Nephron progenitor cell (in vitro differentiated cells): ENCODE results near the gene MYO5A.

Experiments
- DNase-seq: peaks from one replicate; pipeline ENCODE4 v3.0.0; 2021
- H3K27ac Mint-ChIP-seq: 2 replicates; pipeline ENCODE4 v1.8.0; 2021; ENCODE audit warnings: mild to moderate bottlenecking, moderate library complexity, mixed read lengths
- H3K27me3 Mint-ChIP-seq: 2 replicates; pipeline ENCODE4 v1.8.0; 2021; ENCODE audit warnings: mild to moderate bottlenecking, low read depth, mixed read lengths; ENCODE audit not compliant: poor library complexity
- H3K36me3 Mint-ChIP-seq: 2 replicates; pipeline ENCODE4 v1.8.0; 2021; ENCODE audit warnings: low read depth, mixed read lengths
- H3K4me1 Mint-ChIP-seq: 2 replicates; pipeline ENCODE4 v1.8.0; 2021; ENCODE audit warnings: mixed read lengths
- H3K4me3 Mint-ChIP-seq: 2 replicates; pipeline ENCODE4 v1.8.0; 2021; ENCODE audit warnings: mild to moderate bottlenecking, moderate library complexity, mixed read lengths
- H3K9me3 Mint-ChIP-seq: 2 replicates; pipeline ENCODE4 v1.8.0; 2021; ENCODE audit warnings: mild to moderate bottlenecking, moderate library complexity, mixed read lengths
- CTCF ChIP-seq: fragments of 200-600 bp; sonication (generic); IDR thresholded peaks from 2 replicates; pipeline ENCODE4 v1.5.0; 2021; ENCODE audit warnings: antibody characterized with exemption

Gene MYO5A

GRCh38 chr15:52434885-52435284 lies 93.8 kb downstream of the MYO5A start:
- H3K27me3 Mint-ChIP-seq = peaks cover 5% of the 10 kb centered on the region

GRCh38 chr15:52428297-52428696 lies 100.4 kb downstream of the MYO5A start:
- H3K9me3 Mint-ChIP-seq = no peaks in the 10 kb centered on the region
- peaks cover 24% of the 10 kb centered on the region for H3K4me1 Mint-ChIP-seq
- H3K27me3 Mint-ChIP-seq = no peaks in the 10 kb centered on the region
- no peaks in the 10 kb centered on the region for H3K36me3 Mint-ChIP-seq
- H3K27ac Mint-ChIP-seq = no peak overlapping the region
- TF ChIP-seq CTCF = no peak
- no peak for DNase-seq
- no peak overlapping the region for H3K4me3 Mint-ChIP-seq

More at GRCh38 chr15:52434885-52435284, 93.8 kb downstream of the MYO5A start:
- no peak overlapping the region for H3K27ac Mint-ChIP-seq
- no peak overlapping the region for H3K4me3 Mint-ChIP-seq
- no peaks in the 10 kb centered on the region for H3K9me3 Mint-ChIP-seq
- no peak for DNase-seq
- no peak for TF ChIP-seq CTCF
- H3K4me1 Mint-ChIP-seq = no peaks in the 10 kb centered on the region
- H3K36me3 Mint-ChIP-seq = no peaks in the 10 kb centered on the region

- Mint-ChIP-seq H3K27me3 (peaks cover 3% of the 10 kb centered on the region), H3K36me3 (no peaks in the 10 kb centered on the region), H3K27ac (no peak overlapping the region), H3K4me1 (peaks cover 24% of the 10 kb centered on the region), H3K4me3 (no peak overlapping the region), H3K9me3 (no peaks in the 10 kb centered on the region)
- TF ChIP-seq CTCF = no peak
- peak; percentile 27 for DNase-seq
These were observed 100.9 kb downstream of the MYO5A start for GRCh38 chr15:52427804-52428203.

GRCh38 chr15:52424856-52425431 lies 103.7 kb downstream of the MYO5A start:
- no peak for DNase-seq

GRCh38 chr15:52423852-52424251 lies 104.8 kb downstream of the MYO5A start:
- peaks cover 24% of the 10 kb centered on the region for H3K4me1 Mint-ChIP-seq
- TF ChIP-seq CTCF = no peak
- no peaks in the 10 kb centered on the region for H3K9me3 Mint-ChIP-seq
- DNase-seq = no peak
- no peaks in the 10 kb centered on the region for H3K36me3 Mint-ChIP-seq
- no peak overlapping the region for H3K4me3 Mint-ChIP-seq
- no peak overlapping the region for H3K27ac Mint-ChIP-seq
- peaks cover 3% of the 10 kb centered on the region for H3K27me3 Mint-ChIP-seq

More at GRCh38 chr15:52424856-52425431, 103.7 kb downstream of the MYO5A start:
- no peak for TF ChIP-seq CTCF
- H3K4me1 Mint-ChIP-seq = peaks cover 24% of the 10 kb centered on the region
- no peak overlapping the region for H3K4me3 Mint-ChIP-seq
- H3K27me3 Mint-ChIP-seq = peaks cover 3% of the 10 kb centered on the region
- H3K36me3 Mint-ChIP-seq = no peaks in the 10 kb centered on the region
- no peaks in the 10 kb centered on the region for H3K9me3 Mint-ChIP-seq
- no peak overlapping the region for H3K27ac Mint-ChIP-seq

GRCh38 chr15:52422001-52422400 lies 106.7 kb downstream of the MYO5A start:
- Mint-ChIP-seq H3K4me1 (peaks cover 8% of the 10 kb centered on the region), H3K27ac (no peak overlapping the region), H3K4me3 (no peak overlapping the region), H3K27me3 (peaks cover 6% of the 10 kb centered on the region), H3K36me3 (no peaks in the 10 kb centered on the region), H3K9me3 (no peaks in the 10 kb centered on the region)
- DNase-seq = no peak
- TF ChIP-seq CTCF = no peak
